SK-MEL-5 (cell line): Measurements from ENCODE around the gene NDST1. TPM values are rescaled to one million over a fixed set of nuclear protein-coding genes. Genes with fewer than 3 reads are reported as not detected.
"Not testable (repeated sequence)": the region's sequence is repeated elsewhere in the genome, so short reads cannot be mapped to it uniquely, and the experiment has no call there.

Experiments used
- DNase-seq: peaks from one replicate; pipeline ENCODE4 v3.0.0-alpha.2; 2016; ENCODE audit warnings: low read depth, low spot score
- in situ Hi-C: cut with HindIII; loops from 2 replicates; pipeline ENCODE4 v1.10.0; 2016; ENCODE audit warnings: low sequenced_read_pairs, high pct_unique_total_duplicates, low pct_unique_long_range_greater_than_20kb
- total RNA-seq: library from RNA; depleted of rRNA; stranded (reverse); fragments of >200 nt; shearing (Covaris generic); gene quantifications from 2 replicates; pipeline ENCODE4 v1.2.3, GENCODE V29; 2014

Gene NDST1
- total RNA-seq, 1 experiment from 2014 or later: 10.9 TPM

- in situ Hi-C loops: no loop called here
- DNase-seq: no peak
These were observed 7.5 kb downstream of the NDST1 start for GRCh38 chr5:150515446-150515845.

- in situ Hi-C loops: no loop called here
- no peak for DNase-seq
These were observed 8.1 kb downstream of the NDST1 start for GRCh38 chr5:150516011-150516410.

- no peak for DNase-seq
- in situ Hi-C loops: no loop called here
These were observed 9.6 kb downstream of the NDST1 start for GRCh38 chr5:150517272-150518152.

- DNase-seq: not testable (repeated sequence)
These were observed 11.0 kb downstream of the NDST1 start for GRCh38 chr5:150518712-150519559.

GRCh38 chr5:150519560-150519945 lies 11.6 kb downstream of the NDST1 start:
- peak; percentile 28 for DNase-seq
- in situ Hi-C loops: no loop called here

More at GRCh38 chr5:150518712-150519559, 11.0 kb downstream of the NDST1 start:
- in situ Hi-C loops: not testable (repeated sequence)

GRCh38 chr5:150519978-150520377 lies 12.0 kb downstream of the NDST1 start:
- in situ Hi-C loops: no loop called here

GRCh38 chr5:150520747-150521521 lies 13.0 kb downstream of the NDST1 start:
- no peak for DNase-seq
- in situ Hi-C loops: no loop called here

More at GRCh38 chr5:150519978-150520377, 12.0 kb downstream of the NDST1 start:
- no peak for DNase-seq

GRCh38 chr5:150521522-150521817 lies 13.5 kb downstream of the NDST1 start:
- DNase-seq: no peak
- in situ Hi-C loops: no loop called here

GRCh38 chr5:150521939-150522503 lies 14.1 kb downstream of the NDST1 start:
- no peak for DNase-seq
- in situ Hi-C loops: no loop called here

GRCh38 chr5:150522504-150523414 lies 14.8 kb downstream of the NDST1 start:
- no peak for DNase-seq
- in situ Hi-C loops: no loop called here

- DNase-seq: peak; percentile 73
- in situ Hi-C loops: no loop called here
These were observed 15.8 kb downstream of the NDST1 start for GRCh38 chr5:150523472-150524350.

GRCh38 chr5:150525163-150525562 lies 17.2 kb downstream of the NDST1 start:
- no peak for DNase-seq
- in situ Hi-C loops: no loop called here

- in situ Hi-C loops: no loop called here
- no peak for DNase-seq
These were observed 17.9 kb downstream of the NDST1 start for GRCh38 chr5:150525781-150526180.

GRCh38 chr5:150527038-150527437 lies 19.1 kb downstream of the NDST1 start:
- no peak for DNase-seq
- in situ Hi-C loops: no loop called here

- DNase-seq: no peak
- in situ Hi-C loops: no loop called here
These were observed 19.9 kb downstream of the NDST1 start for GRCh38 chr5:150527808-150528207.
